ENCODE results near the gene WRAP73. TPM values are rescaled to one million over a fixed set of nuclear protein-coding genes. Genes with fewer than 3 reads are reported as not detected.

WRAP73 gene, protein sequence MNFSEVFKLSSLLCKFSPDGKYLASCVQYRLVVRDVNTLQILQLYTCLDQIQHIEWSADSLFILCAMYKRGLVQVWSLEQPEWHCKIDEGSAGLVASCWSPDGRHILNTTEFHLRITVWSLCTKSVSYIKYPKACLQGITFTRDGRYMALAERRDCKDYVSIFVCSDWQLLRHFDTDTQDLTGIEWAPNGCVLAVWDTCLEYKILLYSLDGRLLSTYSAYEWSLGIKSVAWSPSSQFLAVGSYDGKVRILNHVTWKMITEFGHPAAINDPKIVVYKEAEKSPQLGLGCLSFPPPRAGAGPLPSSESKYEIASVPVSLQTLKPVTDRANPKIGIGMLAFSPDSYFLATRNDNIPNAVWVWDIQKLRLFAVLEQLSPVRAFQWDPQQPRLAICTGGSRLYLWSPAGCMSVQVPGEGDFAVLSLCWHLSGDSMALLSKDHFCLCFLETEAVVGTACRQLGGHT
- 6.0 and 10.0 TPM in 2 replicates for total RNA-seq (ENCODE audit: low replicate concordance)

DNA sequence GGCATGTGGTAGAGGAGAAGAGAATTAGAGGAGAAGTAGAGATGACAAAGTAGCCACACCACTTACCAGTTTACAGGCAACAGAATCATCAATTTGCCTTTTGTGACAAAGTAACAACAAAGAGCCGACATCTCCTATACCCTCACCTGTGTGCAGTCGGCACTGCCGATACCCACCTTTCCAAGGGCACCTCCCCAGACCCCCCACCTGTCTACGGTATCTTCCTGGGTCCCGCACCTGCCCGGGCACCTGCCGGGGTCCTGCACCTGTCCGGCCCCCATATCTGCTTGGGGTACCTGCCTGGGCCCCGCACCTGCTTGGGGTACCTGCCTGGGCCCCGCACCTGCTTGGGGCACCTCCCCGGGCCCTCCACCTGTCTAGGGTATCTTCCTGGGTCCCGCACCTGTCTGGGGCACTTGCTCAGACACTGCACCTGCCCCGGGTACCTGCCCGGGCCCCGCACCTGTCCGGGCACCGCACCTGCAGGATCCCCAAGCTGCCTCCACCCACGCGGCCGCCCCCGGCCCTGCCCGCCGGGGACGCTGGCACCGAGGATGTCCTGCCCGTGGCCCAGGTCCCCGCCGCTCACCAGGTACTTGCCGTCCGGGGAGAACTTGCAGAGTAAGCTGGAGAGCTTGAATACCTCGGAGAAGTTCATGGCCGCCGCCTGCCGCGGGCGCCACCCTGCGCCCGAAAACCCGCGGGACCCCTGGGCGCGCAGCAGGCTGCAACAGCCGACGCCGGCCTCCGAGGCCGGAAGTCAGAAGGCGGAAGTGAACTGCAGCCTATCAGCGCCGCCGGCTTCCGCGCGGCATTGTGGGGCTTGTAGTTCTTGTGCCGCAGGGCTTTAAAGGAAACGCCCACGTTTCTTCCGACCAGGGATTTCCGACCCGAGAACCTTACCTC, at the start of gene WRAP73:
WRAP73 (minus strand) TSS at position 762 of the 906 bp plus-strand sequence; CDS start at position 658, 104 bp downstream.
- peak within 1 kb of the TSS; percentile 96 for H3K4me3 ChIP-seq (ENCODE audit: low read depth, low read length)
- TF ChIP-seq, protein P1, sequence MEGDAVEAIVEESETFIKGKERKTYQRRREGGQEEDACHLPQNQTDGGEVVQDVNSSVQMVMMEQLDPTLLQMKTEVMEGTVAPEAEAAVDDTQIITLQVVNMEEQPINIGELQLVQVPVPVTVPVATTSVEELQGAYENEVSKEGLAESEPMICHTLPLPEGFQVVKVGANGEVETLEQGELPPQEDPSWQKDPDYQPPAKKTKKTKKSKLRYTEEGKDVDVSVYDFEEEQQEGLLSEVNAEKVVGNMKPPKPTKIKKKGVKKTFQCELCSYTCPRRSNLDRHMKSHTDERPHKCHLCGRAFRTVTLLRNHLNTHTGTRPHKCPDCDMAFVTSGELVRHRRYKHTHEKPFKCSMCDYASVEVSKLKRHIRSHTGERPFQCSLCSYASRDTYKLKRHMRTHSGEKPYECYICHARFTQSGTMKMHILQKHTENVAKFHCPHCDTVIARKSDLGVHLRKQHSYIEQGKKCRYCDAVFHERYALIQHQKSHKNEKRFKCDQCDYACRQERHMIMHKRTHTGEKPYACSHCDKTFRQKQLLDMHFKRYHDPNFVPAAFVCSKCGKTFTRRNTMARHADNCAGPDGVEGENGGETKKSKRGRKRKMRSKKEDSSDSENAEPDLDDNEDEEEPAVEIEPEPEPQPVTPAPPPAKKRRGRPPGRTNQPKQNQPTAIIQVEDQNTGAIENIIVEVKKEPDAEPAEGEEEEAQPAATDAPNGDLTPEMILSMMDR (IDR thresholded peaks at IDR 0.05; ENCODE audit: insufficient read depth, low read length): peak; percentile 13
- peak; percentile 90 for DNase-seq (ENCODE audit: low read depth)

DNA sequence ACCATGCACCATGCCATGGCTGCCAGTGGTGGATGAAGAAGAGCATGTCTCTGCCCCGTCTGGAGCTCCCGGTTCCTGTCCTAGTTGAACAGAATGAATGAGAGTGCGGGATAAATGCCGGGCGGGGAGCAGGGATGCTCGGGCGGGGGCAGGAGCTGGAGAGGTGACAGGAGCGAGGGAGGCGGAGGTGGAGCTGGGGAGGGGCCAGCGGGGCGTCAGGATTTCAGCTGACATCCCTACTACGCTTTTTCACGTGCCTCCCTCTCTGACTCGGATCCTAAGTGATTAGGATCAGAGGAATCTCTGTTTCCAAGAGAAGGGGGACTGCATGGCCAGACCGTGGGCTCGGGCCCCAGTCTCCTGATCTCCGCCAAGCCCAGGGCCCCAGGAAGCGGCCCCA, 49.7 kb upstream of the WRAP73 start:
- no peak for DNase-seq (ENCODE audit: low read depth)
- no peak overlapping the region for H3K4me3 ChIP-seq (ENCODE audit: low read depth, low read length)
- TF ChIP-seq, protein P1 (IDR thresholded peaks at IDR 0.05; ENCODE audit: insufficient read depth, low read length): no peak

DNA sequence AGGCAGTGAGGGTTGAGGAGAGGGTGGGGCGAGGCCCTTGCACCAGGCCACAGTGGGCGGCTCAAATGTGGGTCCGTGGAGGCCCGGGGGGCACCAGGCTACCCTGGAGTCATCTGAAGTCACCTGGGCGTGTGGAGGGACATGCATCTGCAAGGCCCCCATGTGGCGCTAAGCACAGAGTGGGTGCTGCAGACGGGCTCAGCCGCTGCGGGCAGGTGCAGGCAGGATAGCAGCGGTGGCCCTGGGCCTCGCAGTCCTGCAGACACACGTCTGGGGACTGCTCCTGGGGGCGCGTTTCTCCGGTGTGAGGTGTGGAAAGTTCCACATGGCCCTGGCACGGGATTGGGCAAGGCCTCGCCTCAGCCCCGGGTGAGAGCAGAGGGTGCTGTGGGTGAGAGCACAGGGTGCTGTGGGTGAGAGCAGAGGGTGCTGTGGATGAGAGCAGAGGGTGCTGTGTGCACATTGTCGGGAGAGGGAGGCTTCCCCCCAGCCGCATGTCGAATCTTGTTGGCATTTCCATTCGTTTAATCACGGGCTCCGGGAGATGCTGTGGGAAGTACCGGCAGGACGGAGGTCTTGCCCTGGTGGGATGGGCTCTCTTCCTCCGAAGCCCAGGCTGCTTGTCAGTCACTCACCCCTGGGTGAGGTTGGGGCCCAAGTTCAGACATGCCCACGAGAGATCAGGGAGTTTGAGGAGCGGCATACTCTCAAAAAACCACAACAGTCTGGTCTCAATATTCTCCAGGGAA, 48.9 kb upstream of the WRAP73 start:
- TF ChIP-seq, protein P1 (IDR thresholded peaks at IDR 0.05; ENCODE audit: insufficient read depth, low read length): no peak
- H3K4me3 ChIP-seq (ENCODE audit: low read depth, low read length): no peak overlapping the region
- DNase-seq (ENCODE audit: low read depth): no peak

DNA sequence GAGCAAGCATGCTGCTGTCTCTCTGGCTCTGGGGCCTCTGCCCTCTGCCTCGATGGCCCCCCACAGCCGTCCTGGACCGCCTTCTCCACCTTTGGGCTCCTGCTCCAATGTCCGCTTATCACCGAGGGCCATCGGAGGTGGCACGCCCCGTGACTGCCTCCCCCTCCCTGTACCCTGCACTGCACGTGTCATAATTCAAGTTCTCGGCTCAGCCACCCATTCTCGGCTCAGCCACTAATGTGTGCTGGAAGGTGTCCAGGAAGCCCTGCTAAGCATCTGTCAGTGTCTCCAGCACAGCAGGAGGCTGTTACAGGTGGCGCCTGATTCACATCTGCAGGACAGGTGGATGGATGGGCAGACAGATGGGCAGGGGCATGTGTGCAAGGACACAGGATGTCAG, 47.9 kb upstream of the WRAP73 start:
- no peak for DNase-seq (ENCODE audit: low read depth)
- TF ChIP-seq, protein P1 (IDR thresholded peaks at IDR 0.05; ENCODE audit: insufficient read depth, low read length): no peak

DNA sequence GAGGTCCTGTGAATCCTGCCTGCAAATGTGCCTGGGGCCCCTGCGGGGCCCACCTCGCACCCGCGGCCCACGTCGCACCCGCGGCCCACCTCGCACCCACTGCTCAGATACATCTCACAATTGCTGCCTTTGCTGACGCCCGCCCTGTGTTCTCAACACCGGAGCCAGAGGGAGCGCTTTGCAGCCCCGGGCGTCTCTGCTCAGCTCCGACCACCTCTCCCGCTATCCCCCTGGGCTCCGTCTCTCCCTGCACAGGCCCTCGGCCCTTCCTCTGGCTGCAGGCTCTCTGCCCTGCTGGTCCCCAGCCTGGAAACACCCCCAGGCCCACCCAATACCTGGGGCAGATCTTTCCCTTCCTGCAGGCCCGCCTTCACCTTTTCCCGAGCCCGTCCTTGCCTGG, 47.2 kb upstream of the WRAP73 start:
- DNase-seq (ENCODE audit: low read depth): no peak
- TF ChIP-seq, protein P1 (IDR thresholded peaks at IDR 0.05; ENCODE audit: insufficient read depth, low read length): no peak
- H3K4me3 ChIP-seq (ENCODE audit: low read depth, low read length): no peak overlapping the region

More for the DNA sequence above, 47.9 kb upstream of the WRAP73 start:
- no peak overlapping the region for H3K4me3 ChIP-seq (ENCODE audit: low read depth, low read length)

DNA sequence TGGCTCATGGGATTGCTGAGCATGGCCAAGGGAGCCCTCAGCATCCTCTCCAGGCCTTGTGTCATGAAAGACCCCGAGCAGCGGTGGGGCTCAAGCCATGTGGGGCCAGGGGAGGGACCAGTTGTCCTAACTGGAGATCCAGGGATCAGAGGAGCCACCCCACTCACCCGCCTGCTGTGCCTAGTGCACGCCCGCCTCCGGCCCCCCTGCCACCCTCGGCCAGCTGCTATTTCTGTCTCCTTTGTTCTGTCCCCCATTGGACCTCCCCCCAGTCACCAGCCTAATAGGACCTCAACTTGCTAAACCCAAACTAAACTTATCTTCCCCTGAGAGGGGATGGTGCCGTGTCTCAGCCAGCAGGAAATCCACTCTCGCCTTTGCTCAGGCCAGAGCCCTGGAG, 46.8 kb upstream of the WRAP73 start:
- TF ChIP-seq, protein P1 (IDR thresholded peaks at IDR 0.05; ENCODE audit: insufficient read depth, low read length): no peak
- DNase-seq (ENCODE audit: low read depth): no peak
- H3K4me3 ChIP-seq (ENCODE audit: low read depth, low read length): no peak overlapping the region

All from fibroblast of the aortic adventitia (primary cell).